GM19397 (cell line): ENCODE results near the gene TEAD2.

Source experiments
- ATAC-seq: cut with Tn5 transposase; IDR thresholded peaks from one replicate; pipeline ENCODE4 v1.9.1; 2021; ENCODE audit warnings: mild to moderate bottlenecking, moderate library complexity; ENCODE audit not compliant: unreplicated experiment

Gene TEAD2

GRCh38 chr19:49362048-49362928 is at the start of gene TEAD2:
Gene TEAD2 (minus strand): TSS chr19:49362416. CDS start chr19:49360075, 2,341 bp downstream.
- ATAC-seq, result no peak

DNA sequence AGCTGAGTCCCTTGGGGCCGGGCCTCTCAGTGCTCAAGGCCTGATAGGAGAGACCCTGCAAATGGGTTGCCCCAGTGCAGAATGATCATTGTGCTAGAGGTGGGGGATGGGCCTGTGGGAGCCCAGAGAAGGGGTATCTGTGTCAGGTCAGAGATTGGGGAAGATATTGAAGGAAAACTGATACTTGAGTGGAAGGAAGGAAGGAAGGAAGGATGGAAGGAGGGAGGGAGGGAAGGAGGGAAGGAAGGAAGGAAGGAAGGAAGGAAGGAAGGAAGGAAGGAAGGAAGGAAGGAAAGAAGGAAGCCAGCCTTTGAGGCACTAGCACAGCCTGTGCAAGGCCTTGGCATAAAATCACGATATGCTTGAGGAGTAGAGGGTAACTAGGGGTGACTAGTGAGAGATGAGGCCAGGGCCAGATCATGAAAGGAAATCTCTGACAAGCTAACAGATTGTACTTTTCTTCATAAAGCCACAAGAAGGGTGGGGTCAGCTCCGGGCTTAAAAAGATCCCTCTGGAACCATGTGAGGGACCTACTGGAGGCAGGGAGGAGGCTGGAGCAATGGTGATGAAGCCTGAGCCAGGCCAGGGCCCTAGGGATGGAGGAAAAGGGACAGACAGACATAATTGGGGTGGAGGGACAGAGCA is 49.6 kb upstream of the TEAD2 start:
- no peak for ATAC-seq

DNA sequence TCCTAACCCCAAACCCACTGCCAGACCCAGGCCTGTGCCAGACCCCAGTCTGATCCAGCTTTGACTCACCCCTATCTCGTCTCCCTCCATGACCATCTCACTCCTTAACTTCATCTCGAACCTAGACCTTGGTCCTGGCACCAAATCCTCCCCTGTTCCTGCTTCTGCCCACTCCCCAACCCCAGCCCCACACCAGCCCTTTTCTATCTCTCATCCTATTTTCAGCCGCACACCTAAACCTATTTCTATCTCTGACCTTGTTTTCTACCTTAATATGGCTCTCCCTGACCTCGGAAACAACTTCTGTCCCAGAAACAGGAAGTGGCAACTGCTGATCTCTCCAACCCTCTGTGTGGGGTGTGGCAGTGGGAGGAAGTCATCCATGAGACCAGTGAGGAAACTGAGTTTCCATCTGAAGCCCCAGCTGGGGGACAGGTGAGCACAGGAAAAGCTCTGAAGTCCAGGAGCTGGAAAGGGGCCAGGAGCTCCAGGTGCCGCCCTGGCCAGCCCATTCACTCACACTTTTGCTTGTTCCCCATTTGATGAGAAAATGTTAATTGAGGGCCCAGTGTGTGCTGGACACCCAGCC is 47.3 kb upstream of the TEAD2 start:
- ATAC-seq, result no peak

GRCh38 chr19:49408816-49409440 is 46.7 kb upstream of the TEAD2 start:
- no peak for ATAC-seq

DNA sequence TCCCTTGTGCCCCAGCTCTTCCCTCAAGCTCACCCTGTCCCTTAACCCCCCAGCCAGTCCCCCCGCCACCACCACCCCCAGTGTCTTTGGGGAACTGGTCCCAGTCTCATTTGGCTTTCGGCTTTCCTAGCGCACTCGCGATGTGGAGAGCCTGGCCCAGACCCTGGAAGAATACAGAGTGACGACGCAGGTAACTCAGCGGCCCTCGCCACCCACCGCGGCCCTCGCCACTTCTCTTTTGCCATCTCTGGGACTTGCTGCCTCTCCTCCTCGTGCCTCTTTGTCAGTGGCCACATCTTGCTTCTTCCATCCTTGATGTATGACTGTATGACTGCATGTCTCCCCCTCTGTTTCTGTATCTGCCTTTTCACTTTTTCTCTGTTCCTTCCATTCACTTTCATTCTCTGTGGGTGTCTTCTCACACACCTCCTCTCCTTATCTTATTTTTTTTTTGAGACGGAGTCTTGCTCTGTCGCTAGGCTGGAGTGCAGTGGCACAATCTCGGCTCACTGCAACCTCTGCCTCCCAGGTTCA is 45.3 kb upstream of the TEAD2 start:
- no peak for ATAC-seq

DNA sequence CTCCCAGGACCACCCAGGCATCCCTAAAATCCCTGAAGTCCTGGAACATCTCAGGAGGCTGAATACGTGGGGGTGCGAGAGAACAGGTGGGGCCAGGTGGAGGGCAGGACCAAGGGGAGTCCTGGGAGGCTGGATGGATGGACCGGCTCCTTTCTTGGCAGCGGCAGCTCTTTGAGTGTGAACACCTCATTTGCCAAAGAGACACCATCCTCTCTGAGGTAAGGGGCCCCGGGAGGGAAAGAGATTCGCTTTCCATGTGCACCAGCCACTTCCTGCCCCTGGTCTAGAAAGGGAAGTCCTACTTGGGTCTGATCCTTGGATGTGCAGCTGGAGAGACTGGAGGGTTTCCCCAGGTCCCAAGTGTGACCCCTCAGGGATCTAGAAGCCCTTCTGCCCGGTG is 44.9 kb upstream of the TEAD2 start:
- ATAC-seq, result no peak

DNA sequence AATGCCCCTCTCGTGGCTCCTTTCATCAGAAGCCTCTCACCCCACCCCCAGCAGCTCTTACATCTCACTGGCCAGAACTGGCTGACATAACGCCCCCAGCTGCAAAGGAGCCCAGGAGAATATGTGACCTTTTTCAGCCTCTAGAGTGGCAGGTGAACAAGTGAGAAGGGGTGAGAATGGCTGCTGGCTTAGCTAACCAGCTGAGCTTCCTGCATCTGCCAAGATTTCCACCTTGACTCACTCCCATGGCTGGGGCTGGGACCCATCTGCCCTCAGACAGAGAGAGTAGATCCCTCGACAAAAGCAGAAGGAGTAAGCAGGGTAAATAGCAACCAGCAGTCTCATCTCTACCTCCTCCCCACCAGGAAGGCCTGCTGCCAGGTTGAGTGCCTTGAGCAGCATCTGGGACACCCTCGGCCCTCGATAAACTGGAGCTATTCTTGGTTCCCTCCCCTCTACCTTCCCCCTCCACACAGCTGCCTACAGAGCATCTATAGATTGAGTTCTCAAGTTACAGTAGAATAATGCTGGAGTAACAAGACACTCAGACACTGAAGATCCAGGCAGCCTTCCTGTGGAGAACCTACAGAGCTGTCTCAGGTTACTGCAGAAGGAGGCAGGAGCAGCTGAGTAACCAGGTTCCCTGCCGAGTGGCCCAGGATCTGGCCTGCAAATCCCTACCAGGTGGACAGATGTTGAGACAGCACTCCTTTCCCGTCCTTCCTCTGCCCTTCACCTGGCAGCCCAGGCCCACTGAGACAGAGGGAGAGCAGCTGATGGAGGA is 41.4 kb upstream of the TEAD2 start:
- no peak for ATAC-seq

- no peak for ATAC-seq
These were observed 37.8 kb upstream of the TEAD2 start for GRCh38 chr19:49400029-49400428.

DNA sequence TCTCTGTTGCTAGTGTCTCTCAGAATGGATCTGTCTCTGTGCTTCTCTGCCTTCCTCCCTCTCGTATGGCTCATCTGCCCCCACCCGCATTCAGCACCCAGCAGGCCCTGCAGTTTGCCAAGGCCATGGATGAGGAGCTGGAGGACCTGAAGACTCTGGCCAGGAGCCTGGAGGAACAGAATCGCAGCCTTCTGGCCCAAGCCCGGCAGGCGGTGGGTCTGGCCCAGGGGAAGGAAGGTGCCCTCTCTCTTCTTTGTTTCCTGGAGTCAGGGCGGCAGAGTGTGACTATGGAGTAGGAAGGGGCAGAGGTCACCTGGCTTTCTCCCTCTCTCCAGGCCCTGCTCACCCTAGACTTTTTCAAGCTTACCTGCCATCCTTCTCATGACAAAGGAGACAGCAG is 36.7 kb upstream of the TEAD2 start:
- ATAC-seq, result no peak

- no peak for ATAC-seq
These were observed 35.9 kb upstream of the TEAD2 start for GRCh38 chr19:49398001-49398615.

DNA sequence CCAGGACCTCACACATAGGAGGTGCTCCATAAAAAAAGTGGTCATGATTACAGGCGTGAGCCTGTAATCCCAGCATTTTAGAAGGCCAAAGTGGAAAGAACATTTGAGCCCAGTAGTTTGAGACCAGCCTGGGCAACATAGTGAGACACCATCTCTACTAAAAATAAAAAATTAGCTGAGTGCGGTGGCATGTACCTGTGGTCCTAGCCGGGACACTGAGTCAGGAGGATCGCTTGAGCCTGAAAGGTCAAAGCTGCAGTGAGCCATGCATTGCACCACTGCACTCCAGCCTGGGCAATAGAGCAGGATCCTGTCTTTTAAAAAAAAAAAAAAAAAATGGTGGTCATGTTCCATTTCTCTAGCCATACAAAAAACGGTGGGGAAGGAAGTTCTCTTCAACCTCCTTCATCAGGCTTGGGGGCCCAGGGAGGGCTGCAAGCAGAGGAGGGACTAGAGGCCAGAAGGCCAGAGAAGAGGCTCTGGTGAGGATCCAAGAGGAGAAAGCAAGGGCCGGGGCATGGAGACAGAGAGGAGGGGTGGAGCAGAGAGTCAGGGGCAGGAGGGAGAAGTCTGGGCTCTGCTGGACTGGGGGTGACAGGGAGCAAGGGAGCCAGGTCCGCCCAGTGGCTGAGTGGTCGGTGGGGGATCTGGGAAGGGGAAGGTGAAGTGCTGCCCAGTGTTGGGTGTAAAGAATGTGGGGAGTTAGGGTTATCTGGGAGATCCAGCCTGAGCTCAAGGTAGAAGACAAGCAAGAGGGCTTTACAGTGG is 34.7 kb upstream of the TEAD2 start:
- no peak for ATAC-seq

DNA sequence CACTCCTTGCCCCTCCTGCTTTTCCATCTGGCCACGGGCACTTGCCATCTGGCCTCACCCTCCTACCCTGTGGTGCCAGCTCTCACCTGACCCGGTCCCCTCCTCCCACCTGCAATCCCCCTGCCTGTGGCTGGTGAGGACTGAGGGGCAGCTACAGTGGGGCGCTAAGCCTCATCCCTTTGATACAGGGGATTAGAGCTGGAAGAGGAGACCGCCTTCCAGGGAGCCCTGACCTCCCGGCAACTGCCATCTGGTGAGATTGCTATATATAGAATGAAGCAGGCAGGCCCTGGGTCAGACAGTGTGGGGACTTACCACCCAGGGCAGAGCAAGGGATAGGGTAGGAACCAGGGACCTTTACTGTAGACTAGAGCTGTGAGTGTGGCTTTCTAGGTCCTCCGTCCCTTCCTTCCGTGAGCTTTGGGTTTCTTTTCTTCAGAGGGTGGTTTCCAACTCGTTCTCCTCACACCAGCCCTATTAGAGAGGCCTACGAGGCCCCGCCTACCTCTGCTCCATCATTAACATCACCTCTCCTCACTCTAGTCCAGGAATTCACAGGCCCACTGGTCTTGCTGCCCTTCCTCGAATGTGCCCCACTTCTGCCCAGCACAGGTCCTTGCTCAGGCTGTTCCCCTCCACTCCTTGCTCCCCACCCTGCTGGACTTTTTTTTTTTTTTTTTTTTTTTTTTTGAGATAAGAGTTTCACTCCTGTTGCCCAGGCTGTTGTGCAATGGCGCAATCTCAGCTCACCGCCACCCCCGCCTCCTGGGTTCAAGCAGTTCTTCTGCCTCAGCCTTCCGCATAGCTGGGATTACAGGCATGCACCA is 33.6 kb upstream of the TEAD2 start:
- no peak for ATAC-seq

DNA sequence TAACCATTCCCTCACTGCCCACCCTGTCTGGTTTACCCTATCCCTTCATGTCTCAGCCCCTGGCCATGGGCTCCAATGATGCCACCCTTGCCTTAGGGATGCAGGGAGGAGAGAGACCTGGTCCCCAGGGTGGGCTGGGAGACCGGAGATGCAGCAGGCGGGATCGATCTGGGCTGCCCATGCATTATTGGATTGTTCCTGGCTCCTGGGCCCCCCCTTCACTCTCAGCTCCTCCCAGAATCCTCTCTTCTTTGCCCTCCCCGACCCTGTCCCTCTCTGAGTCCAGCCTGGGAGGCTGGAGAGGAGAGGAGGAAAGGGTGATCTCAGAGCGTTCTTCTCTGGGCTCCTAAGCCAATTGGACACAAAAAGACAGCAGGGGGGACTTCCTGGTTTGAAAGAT is 31.7 kb upstream of the TEAD2 start:
- ATAC-seq, result no peak

DNA sequence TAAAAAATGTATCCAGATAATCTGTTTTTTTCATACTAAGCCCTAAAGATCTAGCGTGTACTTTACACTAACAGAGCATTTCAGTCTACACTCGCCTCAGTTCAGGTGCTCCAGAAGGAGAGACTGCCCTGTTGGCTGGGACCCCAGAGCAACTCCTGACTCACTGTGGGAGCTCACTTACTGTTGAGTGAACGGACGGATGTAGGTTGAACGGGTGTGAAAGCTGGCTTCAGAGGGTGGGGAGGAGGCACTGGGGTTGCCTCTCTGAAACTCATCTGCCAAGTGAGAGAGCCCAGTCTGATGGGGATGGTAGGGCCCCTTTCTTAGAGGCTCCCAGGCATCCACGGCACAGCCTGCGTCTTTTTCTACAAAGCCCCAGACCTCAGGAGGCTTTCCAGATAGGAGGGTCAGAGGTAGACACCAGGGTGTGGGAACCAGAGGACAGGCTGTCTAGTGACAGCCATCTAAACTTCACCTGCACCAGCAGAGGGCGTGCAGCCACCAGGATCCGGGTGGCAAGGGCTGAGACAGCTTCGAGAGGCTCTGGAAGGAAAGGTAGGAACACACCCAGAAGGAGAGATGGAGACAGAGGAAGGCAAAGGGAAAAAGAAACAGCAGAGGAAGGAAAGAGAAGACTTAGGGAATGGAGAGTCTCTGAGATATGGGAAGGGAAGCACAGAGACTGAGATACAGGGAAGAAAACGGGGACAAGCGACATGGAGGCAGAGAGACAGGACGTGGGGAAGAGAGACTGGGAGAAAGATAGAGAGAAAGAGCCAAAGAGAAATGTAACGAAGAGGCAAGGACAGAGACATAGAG is 29.6 kb upstream of the TEAD2 start:
- no peak for ATAC-seq

- ATAC-seq, result no peak
These were observed 28.7 kb upstream of the TEAD2 start for GRCh38 chr19:49390929-49391359.

DNA sequence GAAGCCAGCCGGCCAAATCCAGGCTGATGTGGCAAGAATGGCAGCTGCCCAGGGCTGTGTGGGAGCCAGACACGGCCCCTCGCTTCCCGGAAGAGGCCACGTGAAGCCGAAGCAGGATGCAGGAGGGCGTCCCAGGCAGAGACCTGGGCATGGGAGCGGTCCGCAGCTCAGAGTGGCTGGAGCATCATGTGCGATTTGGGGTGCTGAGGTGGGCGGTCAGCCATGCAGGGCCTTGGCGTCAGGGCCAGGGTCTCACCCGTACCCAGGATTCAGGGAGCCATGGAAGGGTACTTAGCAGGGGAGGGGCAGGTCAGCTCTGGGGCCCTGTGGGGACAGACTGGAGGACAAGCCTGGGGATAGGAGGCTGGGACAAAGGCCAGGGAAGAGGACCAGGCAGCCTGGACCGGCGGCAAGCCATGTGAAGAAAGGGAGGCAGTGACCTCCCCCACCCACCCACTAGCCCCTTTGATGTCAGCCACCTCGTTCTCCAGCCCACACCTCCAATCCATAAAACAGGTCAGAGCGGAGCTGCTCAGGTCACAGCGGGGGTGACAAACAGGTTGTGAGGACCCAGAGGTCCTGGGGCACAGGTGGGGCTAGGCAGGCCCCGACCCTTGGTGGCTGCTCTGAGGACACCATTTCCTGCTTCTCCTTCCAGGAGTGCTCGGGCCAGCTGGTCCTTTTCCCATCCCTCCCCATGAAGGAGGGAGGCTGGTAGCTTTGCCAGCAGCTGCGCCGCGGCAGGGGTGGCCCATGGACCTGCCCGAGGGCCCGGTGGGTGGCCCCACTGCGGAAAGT is 28.1 kb upstream of the TEAD2 start:
- no peak for ATAC-seq

- ATAC-seq, result no peak
These were observed 27.2 kb upstream of the TEAD2 start for GRCh38 chr19:49389406-49389805.
